HepG2 (cell line): ENCODE measurements around the gene SLC25A18. TPM values are rescaled to one million over a fixed set of nuclear protein-coding genes. Genes with fewer than 3 reads are reported as not detected.

ENCODE experiments used
- ATAC-seq: fragments of 200-7000 bp; cut with Tn5 transposase; 3 replicates; pipeline ENCODE4 v1.9.1; 2020; ENCODE audit warnings: mild to moderate bottlenecking, moderate library complexity
- BruUV-seq: library from RNA; stranded (reverse); fragments of 400-500 nt; replicated peaks from 2 replicates; lab custom pipeline; 2021; lab: Mats Ljungman, UMichigan
- CTCF ChIA-PET: fragments of 300-600 bp; formaldehyde crosslinking; extraction: SDS; loops from one replicate; lab custom pipeline; 2021; ENCODE audit warnings: low total read pairs, inconsistent platforms, low intra/inter-chr PET ratio; lab: Yijun Ruan, JAX
- POLR2A ChIA-PET: fragments of 350-600 bp; sonication (Branson Sonifier 250); formaldehyde crosslinking; loops from one replicate; lab custom pipeline; 2020; ENCODE audit warnings: antibody characterized with exemption, inconsistent platforms; lab: Yijun Ruan, JAX
- DNase-seq: peaks from one replicate; pipeline ENCODE4 v3.0.0-alpha.2; 2015; ENCODE audit warnings: low spot score
- FAIRE-seq: peaks from 3 replicates; lab custom pipeline; 2011; peaks lifted over from hg19 to GRCh38; lab: Jason Lieb, UNC
- H2AFZ ChIP-seq: one replicate; pipeline ENCODE4 v1.6.1; 2011; ENCODE audit warnings: low read length, inconsistent platforms
- H3K27ac ChIP-seq: fragments of 300-600 bp; 3 replicates; pipeline ENCODE4 v1.8.0; 2011; ENCODE audit warnings: mixed run types, mild to moderate bottlenecking, mixed read lengths, low read length, inconsistent platforms; ENCODE audit not compliant: insufficient read depth; ENCODE audit errors: extremely low read length
- H3K27me3 ChIP-seq, 2 experiments: fragments of 200-600 bp in 1 of 2; 2 replicates in 1 of 2; 3 replicates in 1 of 2; pipeline versions ENCODE4 v1.6.0 to v1.8.0; 2011; ENCODE audit warnings: low read length in 2 of 2, mild to moderate bottlenecking in 2 of 2, moderate library complexity in 2 of 2, inconsistent platforms in 1 of 2; ENCODE audit not compliant: insufficient read depth in 2 of 2, control insufficient read depth in 1 of 2
- H3K36me3 ChIP-seq, 2 experiments: fragments of 200-600 bp in 1 of 2; replicated peaks in 1 of 2; 2 replicates in 1 of 2; 3 replicates in 1 of 2; pipeline versions ENCODE4 v1.5.1 to v1.8.0; 2011; ENCODE audit warnings: low read length in 2 of 2, inconsistent platforms in 1 of 2; ENCODE audit not compliant: insufficient read depth in 2 of 2, control insufficient read depth in 1 of 2
- H3K4me1 ChIP-seq: 2 replicates; pipeline ENCODE4 v1.5.1; 2012; ENCODE audit warnings: low read length, inconsistent platforms; ENCODE audit not compliant: insufficient read depth
- H3K4me2 ChIP-seq: 2 replicates; pipeline ENCODE4 v1.6.0; 2011; ENCODE audit warnings: low read depth, low read length, inconsistent platforms
- H3K4me3 ChIP-seq, 3 experiments: fragments of 200-600 bp in 1 of 3; sonication (generic), shearing (Covaris generic) in 1 of 3; replicated peaks in 1 of 3; 2 replicates each; pipeline ENCODE4 v1.5.1; 2011 to 2016; ENCODE audit warnings: low read length in 3 of 3, inconsistent platforms in 2 of 3, low read depth in 2 of 3, mild to moderate bottlenecking in 2 of 3, control low read depth in 1 of 3, mixed read lengths in 1 of 3; ENCODE audit not compliant: insufficient read depth in 1 of 3
- H3K79me2 ChIP-seq: one replicate; pipeline ENCODE4 v1.6.1; 2011; ENCODE audit warnings: low read length, inconsistent platforms; ENCODE audit not compliant: insufficient read depth
- H3K9ac ChIP-seq: 2 replicates; pipeline ENCODE4 v1.6.0; 2011; ENCODE audit warnings: mild to moderate bottlenecking, low read depth, low read length, inconsistent platforms; ENCODE audit not compliant: insufficient read depth
- H3K9me3 ChIP-seq: 2 replicates; pipeline ENCODE4 v1.5.1; 2012; ENCODE audit warnings: mild to moderate bottlenecking, low read length
- H4K20me1 ChIP-seq: 2 replicates; pipeline ENCODE4 v1.6.0; 2011; ENCODE audit warnings: inconsistent platforms, mild to moderate bottlenecking, low read length, moderate library complexity; ENCODE audit not compliant: insufficient read depth
- AKAP8 ChIP-seq: sonication (generic); formaldehyde crosslinking; IDR thresholded peaks from 2 replicates; pipeline ENCODE4 v1.5.1; 2020; ENCODE audit warnings: mild to moderate bottlenecking, missing genetic modification reagents
- ARNTL ChIP-seq: sonication (generic); formaldehyde crosslinking; IDR thresholded peaks from 2 replicates; pipeline ENCODE4 v1.4.0; 2020; ENCODE audit warnings: mild to moderate bottlenecking, missing genetic modification reagents
- CC2D1A ChIP-seq: sonication (generic); formaldehyde crosslinking; IDR thresholded peaks from 2 replicates; pipeline ENCODE4 v1.8.1; 2023; ENCODE audit warnings: mild to moderate bottlenecking, missing genetic modification reagents
- DMAP1 ChIP-seq: IDR thresholded peaks from 2 replicates; pipeline ENCODE4 v1.6.1; 2016
- GLMP ChIP-seq: sonication (generic); formaldehyde crosslinking; IDR thresholded peaks from 2 replicates; pipeline ENCODE4 v1.9.0; 2021; ENCODE audit warnings: missing genetic modification reagents, mild to moderate bottlenecking, borderline replicate concordance
- MZF1 ChIP-seq: sonication (generic); formaldehyde crosslinking; IDR thresholded peaks from 2 replicates; pipeline ENCODE4 v1.8.1; 2023; ENCODE audit warnings: mild to moderate bottlenecking, missing genetic modification reagents, borderline replicate concordance
- PRMT3 ChIP-seq: sonication (generic); formaldehyde crosslinking; IDR thresholded peaks from 2 replicates; pipeline ENCODE4 v1.8.1; 2022; ENCODE audit warnings: low read depth, mild to moderate bottlenecking, moderate library complexity, missing genetic modification reagents, borderline replicate concordance
- REPIN1 ChIP-seq: sonication (generic); formaldehyde crosslinking; IDR thresholded peaks from 2 replicates; pipeline ENCODE4 v1.8.0; 2022; ENCODE audit warnings: missing genetic modification reagents, low read depth, mild to moderate bottlenecking, borderline replicate concordance
- SIN3A ChIP-seq: IDR thresholded peaks from 2 replicates; pipeline ENCODE4 v1.6.1; 2011; ENCODE audit warnings: low read depth, mild to moderate bottlenecking, control low read depth, low read length, borderline replicate concordance
- ZHX2 ChIP-seq, 2 experiments: sonication (generic) in 1 of 2; formaldehyde crosslinking in 1 of 2; IDR thresholded peaks; 2 replicates each; pipeline versions ENCODE4 v1.6.1 to v1.9.0; 2014 to 2022; ENCODE audit warnings: antibody characterized with exemption in 1 of 2, borderline replicate concordance in 1 of 2, inconsistent platforms in 1 of 2, low read depth in 1 of 2, missing genetic modification reagents in 1 of 2
- ZKSCAN8 ChIP-seq: IDR thresholded peaks from 2 replicates; pipeline ENCODE4 v1.6.1; 2016; ENCODE audit warnings: borderline replicate concordance, missing genetic modification reagents, missing compliant biosample characterization
- ZNF337 ChIP-seq: sonication (generic); formaldehyde crosslinking; IDR thresholded peaks from 2 replicates; pipeline ENCODE4 v1.5.1; 2020; ENCODE audit warnings: missing genetic modification reagents, low read depth, mild to moderate bottlenecking, borderline replicate concordance
- WGBS: methylation state at CpG from one replicate; pipeline ENCODE4 v1.1.6; 2017; ENCODE audit warnings: low lambda C conversion rate; 5-methylcytosine and 5-hydroxymethylcytosine counted together
- in situ Hi-C: cut with HindIII; loops from 2 replicates; pipeline ENCODE4 v1.10.0; 2017; ENCODE audit warnings: low pct_unique_long_range_greater_than_20kb; ENCODE audit not compliant: extremely low pct_ligation_motif_present
- intact Hi-C: fragments of 100-400 bp; cut with micrococcal nuclease; formaldehyde crosslinking; loops from one replicate; pipeline ENCODE4 v1.10.0; 2022; ENCODE audit not compliant: unreplicated experiment
- polyA plus RNA-seq, 8 experiments: library from polyadenylated mRNA; depleted of rRNA in 3 of 8; stranded (reverse) in 7 of 8; unstranded in 1 of 8; fragments of >200 nt; fragmentation: Illumina TruSeq in 4 of 8; extraction: Trizol in 4 of 8; gene quantifications; 2 replicates each; pipeline versions ENCODE4 v1.2.1 to v1.2.3, GENCODE V29; 2011 to 2016; ENCODE audit warnings: low read depth in 4 of 8, missing spikeins in 1 of 8, mixed read lengths in 1 of 8; ENCODE audit not compliant: insufficient read depth in 1 of 8
- total RNA-seq, 5 experiments: library from RNA; depleted of rRNA; stranded (reverse); fragments of >200 nt; fragmentation: Illumina TruSeq; extraction: Trizol; gene quantifications; 2 replicates each; pipeline ENCODE4 v1.2.3, GENCODE V29; 2016; ENCODE audit warnings: low read depth in 1 of 5

The SLC25A18 gene
- total and polyA plus RNA-seq, 2 of the 13 experiments (the other 11 are each of a cell fraction or from before 2014, with no cell fraction given), result 0.28 to 0.75 TPM

- no TSS peak for BruUV-seq
- POLR2A ChIA-PET, result no interaction called here
- no peak for TF ChIP-seq MZF1 (CRISPR knock-in tag)
- no peak for TF ChIP-seq ZNF337 (CRISPR knock-in tag)
- TF ChIP-seq AKAP8, result no peak
- no peak for TF ChIP-seq GLMP (CRISPR knock-in tag)
- H3K27me3 ChIP-seq, result peaks cover 0 to 49% of the 10 kb centered on the region in 2 experiments; a peak in 3 of 5 replicates
- no peak overlapping the region for H2AFZ ChIP-seq
- no peak overlapping the region for H3K4me2 ChIP-seq
- H3K79me2 ChIP-seq, result no peaks in the 10 kb centered on the region
- in situ Hi-C loops, result no loop called here
- H3K9me3 ChIP-seq, result no peaks in the 10 kb centered on the region
- ATAC-seq (no peak), DNase-seq (no peak), FAIRE-seq (no peak)
- no peak overlapping the region for H3K27ac ChIP-seq
- H3K9ac ChIP-seq, result no peak overlapping the region
- H4K20me1 ChIP-seq, result no peaks in the 10 kb centered on the region
- WGBS, result 28% methylated on average over 7 of the region's 7 CpGs
- no peaks in the 10 kb centered on the region for H3K4me1 ChIP-seq
- H3K4me3 ChIP-seq, result no peak overlapping the region
- intact Hi-C loops, result no loop called here
- CTCF ChIA-PET, result no interaction called here
- H3K36me3 ChIP-seq, result no peaks in the 10 kb centered on the region
Measured at GRCh38 chr22:17514084-17514483, 49.2 kb upstream of the SLC25A18 start.

- in situ Hi-C loops, result no loop called here
- no peaks in the 10 kb centered on the region for H3K36me3 ChIP-seq
- no peaks in the 10 kb centered on the region for H3K79me2 ChIP-seq
- no peak for ATAC-seq
- peaks cover 0 to 13% of the 10 kb centered on the region in 2 experiments; a peak in 4 of 5 replicates for H3K27me3 ChIP-seq
- WGBS, result 19% methylated on average over 3 of the region's 3 CpGs
- CTCF ChIA-PET, result no interaction called here
- POLR2A ChIA-PET, result no interaction called here
- FAIRE-seq, result no peak
- H3K9me3 ChIP-seq, result no peaks in the 10 kb centered on the region
- H3K27ac ChIP-seq, result no peak overlapping the region
- H3K4me3 ChIP-seq, result no peak overlapping the region
- H3K4me2 ChIP-seq, result no peak overlapping the region
- no peaks in the 10 kb centered on the region for H3K4me1 ChIP-seq
- intact Hi-C loops, result no loop called here
- DNase-seq, result no peak
- no peak overlapping the region for H3K9ac ChIP-seq
- H4K20me1 ChIP-seq, result no peaks in the 10 kb centered on the region
- H2AFZ ChIP-seq, result no peak overlapping the region
- no TSS peak for BruUV-seq
- TF ChIP-seq ARNTL (no peak), REPIN1 (CRISPR knock-in tag) (no peak), CC2D1A (no peak), ZHX2 (IDR thresholded peaks at IDR 0.05; ENCODE audit: low read depth) (no peak), ZHX2 (CRISPR knock-in tag; IDR thresholded peaks at IDR 0.05; ENCODE audit: borderline replicate concordance) (no peak), ZKSCAN8 (CRISPR knock-in tag) (no peak), DMAP1 (CRISPR knock-in tag) (no peak), SIN3A (no peak), PRMT3 (CRISPR knock-in tag) (no peak)
Measured at GRCh38 chr22:17518406-17518805, 44.9 kb upstream of the SLC25A18 start.
